G401.6 (cell line): ENCODE measurements around the gene KLHL14.

ENCODE experiments used
- FAIRE-seq: peaks from 2 replicates; lab custom pipeline; 2012; peaks lifted over from hg19 to GRCh38; lab: Jason Lieb, UNC

KLHL14 gene

GRCh38 chr18:32770054-32770665 is 2.7 kb downstream of the KLHL14 start:
- FAIRE-seq = no peak

GRCh38 chr18:32769586-32770053 is 3.2 kb downstream of the KLHL14 start:
- FAIRE-seq = no peak

- FAIRE-seq = no peak
These were observed 3.7 kb downstream of the KLHL14 start for GRCh38 chr18:32769071-32769585.

DNA sequence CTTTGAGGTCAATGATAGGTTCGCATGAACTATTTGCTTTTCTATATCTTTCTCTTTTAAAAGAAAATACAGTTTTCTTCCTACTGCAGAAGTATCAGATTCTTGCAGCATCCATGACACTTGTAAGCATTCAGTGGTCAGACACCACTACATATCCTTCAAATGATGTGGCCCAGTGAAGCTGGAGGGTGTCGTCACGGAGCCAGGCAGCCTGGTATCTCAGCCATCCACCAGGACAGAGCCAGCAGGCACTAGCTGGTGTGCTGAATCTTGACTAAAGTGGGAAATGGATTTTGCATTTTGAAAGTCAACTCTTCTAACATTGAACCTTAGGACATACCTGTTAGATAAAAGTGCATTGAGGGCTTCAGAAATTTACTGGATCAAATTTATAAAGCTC is 5.4 kb downstream of the KLHL14 start:
- FAIRE-seq = no peak

GRCh38 chr18:32764611-32765244 is 8.1 kb downstream of the KLHL14 start:
- no peak for FAIRE-seq

- no peak for FAIRE-seq
These were observed 9.5 kb downstream of the KLHL14 start for GRCh38 chr18:32763293-32763692.

DNA sequence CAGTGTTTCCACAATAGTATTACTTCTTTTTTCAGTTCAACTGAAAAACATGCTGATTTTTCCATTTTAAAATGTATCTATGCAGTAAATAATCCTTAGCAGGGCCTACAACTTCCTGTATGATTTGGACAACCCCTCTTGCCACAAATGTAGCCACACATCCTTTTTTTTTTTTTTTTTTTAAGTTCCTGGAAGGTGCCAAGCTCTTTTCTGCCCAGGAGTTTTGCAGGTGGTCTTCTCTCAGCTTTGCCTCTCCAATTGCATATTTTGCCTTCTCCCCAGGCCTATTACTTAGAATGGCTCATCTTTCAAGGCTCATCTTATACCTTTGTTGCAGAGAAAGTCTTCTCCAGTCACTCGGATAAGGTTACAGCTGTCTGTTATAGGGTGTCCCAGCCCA is 11.6 kb downstream of the KLHL14 start:
- no peak for FAIRE-seq

- no peak for FAIRE-seq
These were observed 12.4 kb downstream of the KLHL14 start for GRCh38 chr18:32760391-32760790.

- no peak for FAIRE-seq
These were observed 13.1 kb downstream of the KLHL14 start for GRCh38 chr18:32759611-32760167.

GRCh38 chr18:32754508-32755263 is 18.1 kb downstream of the KLHL14 start:
- no peak for FAIRE-seq

- no peak for FAIRE-seq
These were observed 19.1 kb downstream of the KLHL14 start for GRCh38 chr18:32753656-32754260.

GRCh38 chr18:32750328-32750727 is 22.5 kb downstream of the KLHL14 start:
- no peak for FAIRE-seq

- FAIRE-seq = no peak
These were observed 23.0 kb downstream of the KLHL14 start for GRCh38 chr18:32749809-32750208.

- FAIRE-seq = no peak
These were observed 30.2 kb downstream of the KLHL14 start for GRCh38 chr18:32742579-32742978.

GRCh38 chr18:32735781-32736180 is 37.0 kb downstream of the KLHL14 start:
- no peak for FAIRE-seq

- FAIRE-seq = no peak
These were observed 38.4 kb downstream of the KLHL14 start for GRCh38 chr18:32734442-32734841.

- FAIRE-seq = no peak
These were observed 40.7 kb downstream of the KLHL14 start for GRCh38 chr18:32732165-32732564.

DNA sequence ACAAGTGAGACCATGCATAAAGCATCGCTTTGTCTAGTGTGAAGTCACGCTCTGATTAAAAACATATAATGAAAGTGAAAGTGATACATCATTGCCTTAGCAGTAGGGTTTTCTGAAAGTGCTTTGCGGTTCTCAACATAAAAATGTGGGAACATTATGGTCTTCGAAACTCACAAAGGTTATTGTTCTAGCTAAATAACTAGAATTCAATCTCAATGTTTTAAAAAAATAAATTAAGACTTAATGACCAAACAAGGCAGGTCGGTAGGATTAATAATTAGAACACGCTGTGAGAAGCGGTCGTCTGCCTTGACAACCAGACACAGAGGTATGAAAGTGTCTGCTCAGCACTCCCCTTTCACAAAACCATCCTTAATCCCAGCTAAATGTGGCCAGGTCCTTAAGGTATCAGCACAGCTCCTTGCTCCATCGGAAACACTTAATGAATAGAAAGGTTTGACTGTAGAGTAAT is 42.2 kb downstream of the KLHL14 start:
- no peak for FAIRE-seq

DNA sequence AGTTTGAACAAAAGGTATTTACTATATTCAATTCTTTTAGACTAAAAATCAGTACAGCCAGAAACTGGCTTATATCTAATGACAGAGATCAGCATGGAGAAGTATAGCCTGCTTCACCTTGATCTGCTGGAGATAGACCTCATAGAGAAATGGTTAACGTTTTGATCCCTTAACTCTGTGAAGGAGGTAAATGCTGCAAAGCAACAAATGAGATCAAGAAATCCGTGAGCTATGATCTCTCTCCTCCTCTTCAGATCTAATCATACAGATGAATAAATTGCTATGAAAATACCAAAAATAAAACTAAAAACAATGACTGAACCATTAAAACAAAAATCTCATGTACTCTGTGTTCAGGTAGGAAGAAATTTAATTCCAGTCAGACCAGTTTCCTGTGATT is 42.8 kb downstream of the KLHL14 start:
- no peak for FAIRE-seq

DNA sequence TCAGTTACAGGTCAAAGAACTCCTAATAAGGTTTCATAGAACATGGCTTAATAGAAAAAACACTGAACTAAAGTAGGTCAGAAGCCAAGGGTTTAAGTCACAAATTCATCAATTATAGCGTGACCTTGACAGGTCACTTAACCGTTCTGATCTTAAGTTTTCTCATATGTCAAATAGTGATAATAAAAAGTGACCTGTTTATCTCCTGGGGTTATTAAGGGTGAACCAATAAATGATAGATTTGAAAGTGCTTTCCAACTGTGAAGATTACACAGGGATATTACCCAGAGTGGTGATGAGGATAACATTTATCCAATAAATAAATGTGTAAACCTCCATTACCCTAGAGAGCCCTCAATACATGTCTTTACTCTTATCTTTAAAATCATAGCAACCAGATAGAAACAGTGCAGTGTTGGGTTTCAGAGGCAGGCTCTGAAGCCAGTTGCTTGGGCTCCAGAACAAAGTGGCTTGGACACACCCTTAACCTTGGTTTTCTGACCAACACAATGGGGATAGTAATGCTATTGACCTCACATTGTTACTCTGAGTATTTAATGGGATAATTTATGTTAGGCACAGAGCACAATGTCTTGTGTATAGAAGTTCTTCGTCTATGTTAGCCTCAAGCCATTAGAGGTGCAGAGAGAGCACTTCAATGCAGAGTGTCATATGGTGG is 48.6 kb downstream of the KLHL14 start:
- no peak for FAIRE-seq

DNA sequence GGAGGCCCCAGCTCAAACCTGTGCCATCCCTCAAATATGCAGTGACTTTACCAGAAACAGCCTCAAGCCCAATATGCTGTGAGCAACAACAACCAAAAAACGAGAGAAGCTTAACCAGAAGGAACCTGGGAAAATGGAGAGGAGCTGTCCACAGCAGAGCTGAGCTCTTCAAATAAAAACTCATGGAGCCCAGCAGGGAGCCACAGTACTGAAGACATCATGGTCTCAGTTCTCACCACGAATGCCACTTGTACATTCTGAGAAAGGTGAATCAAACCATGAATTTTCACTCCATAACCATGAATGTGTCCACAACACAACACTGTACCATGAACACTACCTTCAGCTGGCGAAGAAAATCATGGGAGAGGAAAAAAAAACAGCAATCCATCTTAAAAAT is 50.5 kb downstream of the KLHL14 start:
- FAIRE-seq = no peak

- FAIRE-seq = no peak
These were observed 55.7 kb downstream of the KLHL14 start for GRCh38 chr18:32717126-32717525.
